AG04450 (cell line): ENCODE results near the gene PTP4A1. TPM values are rescaled to one million over a fixed set of nuclear protein-coding genes. Genes with fewer than 3 reads are reported as not detected.

Experiments
- CTCF ChIA-PET: fragments of 300-600, 350-600 bp; formaldehyde crosslinking; extraction: SDS; loops from one replicate; lab custom pipeline; 2022; ENCODE audit warnings: antibody characterized with exemption, inconsistent platforms; lab: Charles Lee
- POLR2A ChIA-PET: fragments of 350-600 bp; formaldehyde crosslinking; extraction: SDS; loops from one replicate; lab custom pipeline; 2021; ENCODE audit warnings: antibody characterized with exemption, inconsistent platforms; lab: Yijun Ruan, JAX
- DNase-seq: peaks from one replicate; pipeline ENCODE4 v3.0.0-alpha.2; 2011; ENCODE audit warnings: low read depth, low spot score
- H3K27ac ChIP-seq: one replicate; pipeline ENCODE4 v1.5.1; 2012; ENCODE audit warnings: low read depth, low read length, control low read depth
- H3K27me3 ChIP-seq: one replicate; pipeline ENCODE4 v1.6.0; 2012; ENCODE audit warnings: low read length; ENCODE audit not compliant: control insufficient read depth, insufficient read depth
- H3K4me3 ChIP-seq: 2 replicates; pipeline ENCODE4 v1.5.1; 2011; ENCODE audit warnings: mild to moderate bottlenecking, low read depth, low read length, control low read depth
- H3K9me3 ChIP-seq: 2 replicates; pipeline ENCODE4 v1.5.1; 2012; ENCODE audit warnings: low read length; ENCODE audit not compliant: control insufficient read depth, insufficient read depth
- polyA plus RNA-seq: library from polyadenylated mRNA; depleted of rRNA; stranded (reverse); fragments of >200 nt; gene quantifications from 2 replicates; pipeline ENCODE4 v1.2.3, GENCODE V29; 2011
- TF ChIP-seq, protein P1 (sequence below): IDR thresholded peaks from 2 replicates; pipeline ENCODE4 v1.5.1; 2011; ENCODE audit warnings: low read depth, low read length, control low read depth, inconsistent platforms

The PTP4A1 gene
- polyA plus RNA-seq, 1 experiment: 34.3 TPM

DNA sequence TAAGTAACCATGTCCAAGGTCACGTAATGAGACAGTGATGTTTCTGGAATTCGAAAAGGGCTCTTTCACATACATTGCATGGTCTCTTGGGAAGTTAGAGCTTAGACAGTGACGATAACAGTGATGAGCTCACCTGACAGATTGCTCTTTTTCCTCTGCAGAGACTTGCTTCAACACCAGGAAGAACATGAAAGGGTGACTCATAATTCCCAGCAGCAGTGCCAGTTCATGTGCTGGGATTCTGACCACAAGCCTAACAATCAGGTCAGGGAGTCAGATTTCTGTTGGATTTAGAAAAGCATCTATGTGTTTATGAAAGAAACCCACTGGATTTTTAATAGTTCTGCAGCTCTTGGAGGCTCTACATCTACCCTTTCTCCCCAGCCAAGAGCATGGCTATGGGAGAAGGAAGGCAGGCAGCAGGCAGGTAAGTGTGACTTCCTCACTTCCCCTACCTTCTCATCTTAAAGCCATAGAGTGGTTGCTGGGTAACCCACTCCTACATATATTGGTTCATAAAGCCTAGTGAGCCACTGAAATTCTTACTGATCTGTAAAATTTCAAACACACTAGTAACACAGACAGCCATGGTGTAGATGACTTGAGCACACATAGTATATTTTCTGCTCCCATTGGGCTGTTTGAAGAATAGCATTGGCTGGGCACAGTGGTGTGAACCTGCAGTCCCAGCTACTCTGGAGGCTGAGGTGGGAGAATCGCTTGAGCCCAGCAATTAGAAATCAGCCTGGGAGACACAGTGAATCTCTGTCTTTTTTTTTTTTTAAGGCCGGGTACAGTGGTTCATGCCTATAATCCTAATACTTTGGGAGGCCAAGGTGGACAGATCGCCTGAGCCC, 44.4 kb upstream of the PTP4A1 start:
- TF ChIP-seq, protein P1, sequence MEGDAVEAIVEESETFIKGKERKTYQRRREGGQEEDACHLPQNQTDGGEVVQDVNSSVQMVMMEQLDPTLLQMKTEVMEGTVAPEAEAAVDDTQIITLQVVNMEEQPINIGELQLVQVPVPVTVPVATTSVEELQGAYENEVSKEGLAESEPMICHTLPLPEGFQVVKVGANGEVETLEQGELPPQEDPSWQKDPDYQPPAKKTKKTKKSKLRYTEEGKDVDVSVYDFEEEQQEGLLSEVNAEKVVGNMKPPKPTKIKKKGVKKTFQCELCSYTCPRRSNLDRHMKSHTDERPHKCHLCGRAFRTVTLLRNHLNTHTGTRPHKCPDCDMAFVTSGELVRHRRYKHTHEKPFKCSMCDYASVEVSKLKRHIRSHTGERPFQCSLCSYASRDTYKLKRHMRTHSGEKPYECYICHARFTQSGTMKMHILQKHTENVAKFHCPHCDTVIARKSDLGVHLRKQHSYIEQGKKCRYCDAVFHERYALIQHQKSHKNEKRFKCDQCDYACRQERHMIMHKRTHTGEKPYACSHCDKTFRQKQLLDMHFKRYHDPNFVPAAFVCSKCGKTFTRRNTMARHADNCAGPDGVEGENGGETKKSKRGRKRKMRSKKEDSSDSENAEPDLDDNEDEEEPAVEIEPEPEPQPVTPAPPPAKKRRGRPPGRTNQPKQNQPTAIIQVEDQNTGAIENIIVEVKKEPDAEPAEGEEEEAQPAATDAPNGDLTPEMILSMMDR: no peak
- DNase-seq: peak; percentile 96
- Histone ChIP-seq H3K9me3 (no peaks in the 10 kb centered on the region), H3K27me3 (no peaks in the 10 kb centered on the region), H3K27ac (no peak overlapping the region), H3K4me3 (no peak overlapping the region)
- CTCF ChIA-PET: interaction anchor here (0.6 to 1.2 kb wide), 2 partner anchors 47 to 175 kb away, joined by 3 to 6 read pairs; no protein-coding TSS in a partner anchor
- POLR2A ChIA-PET: interaction anchor here (0.7 kb wide), 1 partner anchor 46 kb away, joined by 3 read pairs; no protein-coding TSS in a partner anchor

DNA sequence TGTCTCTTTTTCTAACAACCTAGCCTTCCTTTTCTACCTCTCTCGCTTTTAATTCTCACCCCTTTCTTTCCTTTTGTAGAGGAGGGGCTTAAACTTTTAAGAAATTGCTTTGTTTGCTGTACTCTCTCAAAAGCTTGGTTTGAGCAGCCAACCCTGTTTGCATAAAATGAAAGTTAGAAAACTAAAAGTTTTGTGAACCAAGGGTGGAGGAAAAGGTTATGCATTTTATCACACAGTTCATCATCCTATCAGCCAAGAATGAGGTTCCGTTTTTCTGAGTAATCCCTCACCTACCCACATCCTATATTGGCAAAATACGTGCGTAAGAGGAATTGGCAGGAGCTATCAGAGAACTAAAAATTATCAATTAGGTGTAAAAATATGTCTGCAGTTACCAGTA, 42.8 kb upstream of the PTP4A1 start:
- no peak for DNase-seq
- CTCF ChIA-PET: no interaction called here
- POLR2A ChIA-PET: no interaction called here
- no peaks in the 10 kb centered on the region for H3K27me3 ChIP-seq
- TF ChIP-seq, protein P1: no peak
- H3K4me3 ChIP-seq: no peak overlapping the region
- no peaks in the 10 kb centered on the region for H3K9me3 ChIP-seq
- H3K27ac ChIP-seq: no peak overlapping the region

DNA sequence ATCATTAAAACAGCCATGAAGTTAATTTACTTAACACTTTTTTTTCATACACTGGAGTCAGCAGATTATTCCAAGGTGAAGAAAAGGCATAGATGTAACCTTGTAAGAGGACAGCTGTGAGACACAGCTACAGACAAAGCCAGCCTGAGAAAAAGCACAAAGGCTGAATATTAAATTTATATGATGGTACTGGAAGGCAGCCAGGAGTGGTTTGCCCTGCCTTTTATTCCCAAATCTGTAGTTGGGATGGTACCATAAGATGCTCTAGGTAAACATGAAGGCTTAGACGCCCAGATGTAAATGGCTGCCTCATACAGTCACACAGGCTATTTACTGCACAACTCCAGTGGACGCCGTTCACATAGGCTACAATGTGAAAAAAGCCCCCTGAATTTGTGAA, 42.1 kb upstream of the PTP4A1 start:
- no peak for DNase-seq
- TF ChIP-seq, protein P1: no peak
- Histone ChIP-seq H3K9me3 (no peaks in the 10 kb centered on the region), H3K4me3 (no peak overlapping the region), H3K27me3 (no peaks in the 10 kb centered on the region), H3K27ac (no peak overlapping the region)
- POLR2A ChIA-PET: no interaction called here
- CTCF ChIA-PET: no interaction called here

DNA sequence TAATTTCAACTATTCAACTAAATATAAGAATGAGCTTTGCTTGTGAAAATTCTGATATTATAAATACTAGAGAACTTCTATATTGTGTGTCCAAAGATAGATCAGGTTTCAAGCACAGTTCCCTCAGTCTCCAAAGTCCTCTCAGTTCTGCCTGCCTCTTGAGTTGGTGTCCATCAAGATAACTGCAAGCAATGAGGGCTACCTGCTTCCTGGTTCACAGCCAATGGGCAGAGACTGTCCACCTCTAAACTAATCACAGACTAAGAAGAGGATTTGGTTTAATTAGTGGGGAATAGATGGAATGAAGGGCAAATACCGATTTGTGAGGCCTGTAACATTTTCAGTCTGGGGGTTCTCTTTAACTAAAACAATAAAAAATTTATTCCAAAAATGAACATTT, 41.3 kb upstream of the PTP4A1 start:
- ChIA-PET POLR2A (no interaction called here), CTCF (no interaction called here)
- no peaks in the 10 kb centered on the region for H3K9me3 ChIP-seq
- TF ChIP-seq, protein P1: no peak
- no peak overlapping the region for H3K4me3 ChIP-seq
- DNase-seq: no peak
- H3K27ac ChIP-seq: no peak overlapping the region
- H3K27me3 ChIP-seq: no peaks in the 10 kb centered on the region

DNA sequence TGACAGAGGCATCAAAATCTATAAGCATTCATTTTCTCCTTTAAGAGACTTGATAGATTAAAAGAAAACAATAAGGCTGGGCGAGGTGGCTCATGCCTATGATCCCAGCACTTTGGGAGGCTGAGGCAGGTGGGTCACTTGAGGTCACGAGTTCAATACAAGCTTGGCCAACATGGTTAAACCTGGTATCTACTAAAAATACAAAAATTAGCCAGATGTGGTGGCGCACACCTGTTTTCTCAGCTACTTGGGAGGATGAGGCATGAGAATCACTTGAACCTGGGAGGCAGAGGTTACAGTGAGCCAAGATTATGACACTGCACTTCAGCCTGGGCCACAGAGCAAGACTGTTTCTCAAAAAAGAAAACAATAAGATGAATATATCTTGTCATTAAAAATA, 39.3 kb upstream of the PTP4A1 start:
- no peaks in the 10 kb centered on the region for H3K9me3 ChIP-seq
- TF ChIP-seq, protein P1: no peak
- POLR2A ChIA-PET: no interaction called here

More for the DNA sequence above, 39.3 kb upstream of the PTP4A1 start:
- no peak overlapping the region for H3K27ac ChIP-seq
- H3K4me3 ChIP-seq: no peak overlapping the region
- CTCF ChIA-PET: interaction anchor here (1.4 kb wide), 1 partner anchor 180 kb away, joined by 7 read pairs; no protein-coding TSS in a partner anchor
- no peaks in the 10 kb centered on the region for H3K27me3 ChIP-seq
- no peak for DNase-seq
